Fibroblast of mammary gland (primary cell): Measurements from ENCODE around the gene CHRNA3.

Experiments
- DNase-seq: peaks from one replicate; pipeline ENCODE4 v3.0.0-alpha.2; 2010; ENCODE audit warnings: low read depth
- H3K4me3 ChIP-seq: 2 replicates; pipeline ENCODE4 v1.5.1; 2011; ENCODE audit warnings: low read depth, mild to moderate bottlenecking, low read length, moderate library complexity; ENCODE audit not compliant: control insufficient read depth
- CTCF ChIP-seq: conservative IDR thresholded peaks from 2 replicates; pipeline ENCODE4 v1.5.1; 2011; ENCODE audit warnings: low read depth, low read length, inconsistent platforms; ENCODE audit not compliant: control insufficient read depth, insufficient read depth

Gene CHRNA3

DNA sequence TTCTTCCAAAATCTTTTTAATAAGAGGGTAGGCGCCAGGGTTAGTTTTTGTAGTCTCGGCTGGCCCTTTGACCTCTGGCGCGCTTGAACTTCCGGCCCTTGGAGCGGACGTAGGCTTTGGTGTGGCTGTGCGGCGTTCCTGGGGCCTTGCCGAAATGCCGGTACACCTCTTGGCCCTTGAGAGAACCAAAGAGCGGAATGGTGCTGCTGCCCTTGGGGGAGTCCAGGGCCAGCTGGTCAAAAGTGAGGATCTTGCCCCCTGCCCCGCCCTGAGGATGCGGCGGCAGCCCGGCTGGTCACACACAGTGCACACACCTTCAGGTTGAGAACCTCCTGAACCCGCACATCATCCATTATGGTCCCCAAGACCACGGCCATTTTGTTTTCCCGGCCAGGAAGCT, 40.2 kb upstream of the CHRNA3 start:
- no peak for TF ChIP-seq CTCF
- DNase-seq, result no peak
- no peak overlapping the region for H3K4me3 ChIP-seq

- TF ChIP-seq CTCF, result no peak
- DNase-seq, result no peak
- no peak overlapping the region for H3K4me3 ChIP-seq
Observed at GRCh38 chr15:78660584-78660983, 39.8 kb upstream of the CHRNA3 start.

- no peak for TF ChIP-seq CTCF
- DNase-seq, result no peak
- H3K4me3 ChIP-seq, result no peak overlapping the region
Observed at GRCh38 chr15:78658823-78659222, 38.0 kb upstream of the CHRNA3 start.

DNA sequence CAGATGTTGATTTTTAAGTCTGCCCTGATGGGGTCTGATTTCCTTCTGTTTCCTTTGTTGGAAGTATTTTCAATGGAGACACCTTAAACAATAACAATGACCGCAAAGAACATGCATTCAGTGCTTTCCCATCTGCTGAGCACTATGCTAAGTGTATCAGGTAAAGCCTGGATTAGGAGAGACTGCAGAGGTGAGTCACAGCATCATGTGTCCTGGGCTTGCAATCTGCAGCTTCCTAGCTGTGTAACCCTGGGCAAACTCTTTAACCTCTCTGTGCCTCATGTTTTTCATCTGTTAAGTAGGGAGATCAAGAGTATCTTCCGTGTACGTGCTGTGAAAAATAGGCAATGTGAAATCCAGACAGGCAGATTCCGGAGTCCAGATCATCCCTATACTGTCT, 33.5 kb upstream of the CHRNA3 start:
- no peak for TF ChIP-seq CTCF
- no peak overlapping the region for H3K4me3 ChIP-seq
- no peak for DNase-seq

GRCh38 chr15:78651930-78652615, 31.3 kb upstream of the CHRNA3 start:
- TF ChIP-seq CTCF, result no peak
- DNase-seq, result no peak
- no peak overlapping the region for H3K4me3 ChIP-seq

GRCh38 chr15:78651007-78651406, 30.2 kb upstream of the CHRNA3 start:
- TF ChIP-seq CTCF, result no peak
- no peak for DNase-seq
- H3K4me3 ChIP-seq, result no peak overlapping the region

DNA sequence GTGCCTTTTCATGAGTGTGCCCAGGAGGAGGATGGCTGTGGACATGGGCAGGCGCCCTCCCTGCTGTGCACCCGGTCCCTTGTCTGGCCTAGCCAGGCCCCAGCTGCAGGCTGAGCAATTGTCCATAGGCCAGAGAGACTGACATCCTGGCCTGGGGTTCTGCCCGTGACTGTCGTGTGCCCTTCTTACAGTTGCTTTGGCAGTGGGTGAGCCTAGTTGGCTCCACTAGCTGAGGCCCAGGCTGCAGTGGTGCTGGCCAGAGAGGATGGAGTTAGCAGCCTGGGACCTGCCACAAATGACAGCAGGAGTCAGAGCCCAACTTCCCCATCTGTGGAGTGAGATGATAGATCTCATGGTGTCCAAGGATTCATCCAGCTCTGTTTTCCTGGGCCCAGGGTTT, 29.2 kb upstream of the CHRNA3 start:
- no peak overlapping the region for H3K4me3 ChIP-seq
- no peak for TF ChIP-seq CTCF
- DNase-seq, result no peak
